Heart left ventricle (tissue), 16 donors: Measurements from ENCODE around the gene TRIM29. TPM values are rescaled to one million over a fixed set of nuclear protein-coding genes. Genes with fewer than 3 reads are reported as not detected.

Experiments
- ATAC-seq, 4 donors: fragments of 200-7000 bp; cut with Tn5 transposase; one replicate each; pipeline ENCODE4 v1.9.1; 2020 to 2022; ENCODE audit warnings: moderate library complexity in 4 of 4, mild to moderate bottlenecking in 3 of 4, moderate number of reproducible peaks in 1 of 4
- DNase-seq, 5 donors: peaks; one replicate each; pipeline ENCODE4 v3.0.0-alpha.2; 2020
- H3K27ac ChIP-seq, 12 donors: fragments of 200-600 bp; sonication (generic) in 4 of 12; one replicate each; pipeline versions ENCODE4 v1.5.0 to v1.8.0; 2016 to 2022; ENCODE audit warnings: mild to moderate bottlenecking in 2 of 12
- H3K27me3 ChIP-seq, 9 donors: fragments of 200-600 bp; sonication (generic) in 2 of 9; one replicate each; pipeline versions ENCODE4 v1.5.1 to v1.8.0; 2016 to 2022; ENCODE audit warnings: mild to moderate bottlenecking in 3 of 9
- H3K36me3 ChIP-seq, 9 donors: fragments of 200-600 bp; sonication (generic) in 2 of 9; one replicate each; pipeline versions ENCODE4 v1.5.0 to v1.8.0; 2018 to 2022; ENCODE audit warnings: mild to moderate bottlenecking in 2 of 9
- H3K4me1 ChIP-seq, 12 donors: fragments of 200-600 bp; sonication (generic) in 4 of 12; one replicate each; pipeline versions ENCODE4 v1.5.0 to v1.8.0; 2016 to 2022; ENCODE audit warnings: mild to moderate bottlenecking in 3 of 12
- H3K4me3 ChIP-seq, 12 donors: fragments of 200-600 bp; sonication (generic) in 4 of 12; one replicate each; pipeline versions ENCODE4 v1.5.0 to v1.8.0; 2017 to 2022; ENCODE audit warnings: mild to moderate bottlenecking in 9 of 12, moderate library complexity in 4 of 12
- H3K9me3 ChIP-seq, 12 donors: fragments of 200-600 bp; sonication (generic) in 4 of 12; one replicate each; pipeline versions ENCODE4 v1.5.0 to v1.8.0; 2016 to 2022; ENCODE audit warnings: mild to moderate bottlenecking in 1 of 12
- POLR2A ChIP-seq, 2 donors: fragments of 450-650 bp; IDR thresholded peaks; one replicate each; pipeline ENCODE4 v1.6.1; 2017; ENCODE audit warnings: antibody characterized with exemption in 2 of 2, mild to moderate bottlenecking in 2 of 2, moderate library complexity in 2 of 2
- WGBS, 4 donors: extraction: QIAGEN DNeasy Blood & Tissue Kit in 2 of 4; methylation state at CpG; one replicate each; pipeline versions ENCODE4 v1.1.5 to v1.1.7; 2013 to 2018; 5-methylcytosine and 5-hydroxymethylcytosine counted together
- intact Hi-C, 10 donors: fragments of 100-400 bp; cut with DNase I; formaldehyde crosslinking; loops; one replicate each; pipeline versions ENCODE4 v1.11.1 to v1.14.2; 2022
- polyA plus RNA-seq, 2 donors: library from polyadenylated mRNA; stranded (reverse); fragments of 200-250 nt; gene quantifications; one replicate each; pipeline ENCODE4 v1.2.3, GENCODE V29; 2013
- total RNA-seq, 9 donors: library from RNA; depleted of rRNA in 2 of 9; stranded (reverse); fragments of >200 nt in 2 of 9; fragmentation: NEBNext Ultra II Directional in 3 of 9; extraction: Animal tissue kit (Norgen Biotek cat#: 25700) in 3 of 9; gene quantifications; one replicate each; pipeline versions ENCODE4 v1.1.0 to v1.2.4, GENCODE V29; 2016 to 2023
- TF ChIP-seq, protein P1 (sequence below), 12 donors: fragments of 200-600 bp; sonication (generic) in 4 of 12; IDR thresholded peaks; one replicate each; pipeline versions ENCODE4 v1.5.0 to v1.8.0; 2018 to 2022; ENCODE audit warnings: antibody characterized with exemption in 12 of 12, mild to moderate bottlenecking in 5 of 12
- donor health status: ischemic (EF 13 %, LVEDD 7.1; RV severe dilation, severe dysfunction).
- donor health status: healthy with polysubstance abuse.
- donor health status: DM: no; HTN: yes; CAD: no.
- donor health status: DM: no; HTN: no; CAD: no.
- donor health status: ischemic (EF 25% LVEDD 6.9; RV normal size, moderate dysfunction).
- donor health status: ischemic (EF 25% LVEDD 5.7; RV mildly dilated, moderate dysfunction).
- donor health status: healthy.
- donor health status: DM: yes; HTN: yes; CAD: no.
- donor health status: ischemic (EF 35%, LVEDD 5.7; RV mildly dilated, moderate dysfunction).
- donor health status: nonischemic (EF 11% LVEDD 7.7; RV severe dilation, severe dysfunction).
- donor health status: DM: yes; HTN: yes; CAD: no.
- donor health status: PGD.
- donor health status: ischemic (EF 29% LVEDD 5.4; RV normal size, mild dysfunction).
- donor health status: nonischemic (EF 23%, LVEDD 6.1; RV moderate dilation, normal function).

TRIM29 gene
- total and polyA plus RNA-seq, 11 donors: 0.14 to 6.4 (median 0.56) TPM; not detected in 8

DNA sequence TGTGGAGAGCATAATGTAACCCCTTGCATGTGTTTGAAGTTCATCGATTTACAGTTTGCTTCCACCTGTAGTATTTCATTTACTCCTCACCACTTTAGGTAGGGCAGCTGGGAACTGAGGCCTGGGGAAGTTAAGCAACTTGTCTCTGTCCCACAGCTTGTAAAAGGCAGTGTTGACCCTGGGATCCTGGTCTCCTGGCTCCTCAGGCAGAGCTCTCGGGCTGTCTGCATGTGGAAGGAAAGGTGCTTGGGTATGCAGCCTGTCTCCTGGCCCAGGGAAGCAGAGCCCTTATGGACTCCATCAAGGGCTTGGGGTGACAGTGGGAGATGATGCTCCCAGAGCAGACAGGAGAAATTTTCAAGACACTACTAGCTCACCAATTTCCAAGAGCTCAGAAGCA, 49.9 kb downstream of the TRIM29 start:
- intact Hi-C loops: no loop called here
- no peaks in the 10 kb centered on the region for H3K36me3 ChIP-seq
- peaks cover 0 to 6% (median 0%) of the 10 kb centered on the region in 12 donors for H3K4me1 ChIP-seq
- TF ChIP-seq POLR2A (IDR thresholded peaks at IDR 0.05): no peak
- TF ChIP-seq, protein P1, sequence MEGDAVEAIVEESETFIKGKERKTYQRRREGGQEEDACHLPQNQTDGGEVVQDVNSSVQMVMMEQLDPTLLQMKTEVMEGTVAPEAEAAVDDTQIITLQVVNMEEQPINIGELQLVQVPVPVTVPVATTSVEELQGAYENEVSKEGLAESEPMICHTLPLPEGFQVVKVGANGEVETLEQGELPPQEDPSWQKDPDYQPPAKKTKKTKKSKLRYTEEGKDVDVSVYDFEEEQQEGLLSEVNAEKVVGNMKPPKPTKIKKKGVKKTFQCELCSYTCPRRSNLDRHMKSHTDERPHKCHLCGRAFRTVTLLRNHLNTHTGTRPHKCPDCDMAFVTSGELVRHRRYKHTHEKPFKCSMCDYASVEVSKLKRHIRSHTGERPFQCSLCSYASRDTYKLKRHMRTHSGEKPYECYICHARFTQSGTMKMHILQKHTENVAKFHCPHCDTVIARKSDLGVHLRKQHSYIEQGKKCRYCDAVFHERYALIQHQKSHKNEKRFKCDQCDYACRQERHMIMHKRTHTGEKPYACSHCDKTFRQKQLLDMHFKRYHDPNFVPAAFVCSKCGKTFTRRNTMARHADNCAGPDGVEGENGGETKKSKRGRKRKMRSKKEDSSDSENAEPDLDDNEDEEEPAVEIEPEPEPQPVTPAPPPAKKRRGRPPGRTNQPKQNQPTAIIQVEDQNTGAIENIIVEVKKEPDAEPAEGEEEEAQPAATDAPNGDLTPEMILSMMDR (IDR thresholded peaks at IDR 0.05): no peak
- no peak for DNase-seq
- H3K27ac ChIP-seq: no peak overlapping the region
- H3K27me3 ChIP-seq: no peaks in the 10 kb centered on the region
- WGBS, 4 donors: 76 to 94% (median 89%) methylated on average over 2 of the region's 2 CpGs
- no peak overlapping the region for H3K4me3 ChIP-seq
- no peak for ATAC-seq
- H3K9me3 ChIP-seq: no peaks in the 10 kb centered on the region

DNA sequence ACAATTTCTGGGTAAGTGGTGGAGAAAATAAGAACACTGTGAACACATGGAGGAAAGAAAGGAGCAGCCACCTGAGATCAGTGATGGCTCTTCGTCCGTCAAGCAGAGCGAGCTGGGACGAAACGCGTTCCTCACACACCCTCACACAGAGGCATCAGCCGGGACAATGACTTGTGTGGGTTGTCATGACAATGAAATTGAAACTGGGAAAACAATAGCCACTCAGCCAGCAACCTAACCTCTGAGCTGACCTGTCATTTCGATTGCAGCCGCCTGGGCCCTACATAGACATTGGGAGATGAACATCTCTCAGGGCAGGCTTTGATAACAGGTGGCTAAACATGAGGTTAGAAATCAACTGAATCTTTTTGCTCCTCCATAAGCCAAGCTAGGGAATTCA, 51.3 kb downstream of the TRIM29 start:
- no peaks in the 10 kb centered on the region for H3K9me3 ChIP-seq
- no peak overlapping the region for H3K4me3 ChIP-seq
- H3K36me3 ChIP-seq: no peaks in the 10 kb centered on the region
- no peak overlapping the region for H3K27ac ChIP-seq
- no peaks in the 10 kb centered on the region for H3K27me3 ChIP-seq
- 58 to 76% (median 70%) methylated on average over 9 of the region's 9 CpGs for WGBS, 4 donors
- TF ChIP-seq, protein P1 (IDR thresholded peaks at IDR 0.05): no peak
- ATAC-seq (no peak), DNase-seq (no peak)
- intact Hi-C loops: no loop called here
- H3K4me1 ChIP-seq: peaks cover 0 to 6% (median 0%) of the 10 kb centered on the region in 12 donors

DNA sequence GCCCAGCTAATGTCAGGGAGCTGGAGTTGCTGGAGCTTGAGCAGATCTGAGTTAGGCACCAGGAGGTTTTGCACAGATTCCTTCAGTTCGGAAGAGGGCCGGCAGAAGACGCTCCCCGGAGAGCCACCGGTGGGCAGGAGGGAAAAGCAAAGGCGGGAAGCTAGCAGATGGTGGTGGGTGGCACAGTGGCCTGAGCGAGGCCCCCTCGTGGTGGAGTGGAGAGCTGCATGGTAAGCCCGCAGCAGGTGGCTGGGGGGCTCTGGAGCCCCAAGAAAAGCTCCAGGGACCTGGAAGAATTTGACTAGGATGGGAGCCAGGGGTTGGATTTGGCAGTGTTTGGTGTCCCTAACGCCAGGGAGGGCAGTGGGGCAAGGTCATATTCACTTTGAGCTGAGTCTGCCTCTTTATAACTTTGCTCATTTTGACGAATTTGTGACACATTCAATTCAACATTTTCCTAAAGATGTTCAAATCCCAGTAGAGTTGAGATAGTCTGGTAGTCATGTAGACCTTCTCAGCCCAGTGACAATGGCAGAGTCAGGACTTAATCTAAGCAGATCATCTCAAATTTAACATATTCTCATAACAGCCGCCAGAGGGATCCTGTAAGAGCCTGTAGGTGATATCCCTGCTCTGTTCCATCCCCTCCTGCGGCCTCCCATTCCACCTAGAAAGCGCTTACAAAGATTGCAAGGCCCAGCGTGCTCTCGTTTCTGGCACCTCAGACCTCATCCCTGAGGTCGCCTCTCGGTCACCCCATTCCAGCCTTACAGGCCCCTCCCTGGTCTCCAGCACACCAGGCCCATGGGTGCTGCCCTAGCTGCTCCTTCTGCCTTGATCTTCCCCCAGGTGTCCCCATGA, 57.9 kb downstream of the TRIM29 start:
- DNase-seq: peak in 2 of 5 donors; percentile 42 to 68
- H3K36me3 ChIP-seq: no peaks in the 10 kb centered on the region
- peaks cover 0 to 17% (median 3%) of the 10 kb centered on the region in 9 donors for H3K27me3 ChIP-seq
- H3K4me3 ChIP-seq: no peak overlapping the region
- 43 to 65% (median 52%) methylated on average over 18 of the region's 18 CpGs for WGBS, 4 donors
- no peak overlapping the region for H3K27ac ChIP-seq
- intact Hi-C loops: loop anchor here in 1 of 10 donors (10.0 kb wide), 1 partner anchor 415 kb away; no protein-coding TSS in a partner anchor
- no peaks in the 10 kb centered on the region for H3K4me1 ChIP-seq
- no peak for TF ChIP-seq POLR2A (IDR thresholded peaks at IDR 0.05)
- TF ChIP-seq, protein P1 (IDR thresholded peaks at IDR 0.05): peak; percentile 51 to 73 (median 62)
- H3K9me3 ChIP-seq: no peaks in the 10 kb centered on the region
- peak in 3 of 4 donors; percentile 47 to 62 (median 51) for ATAC-seq

DNA sequence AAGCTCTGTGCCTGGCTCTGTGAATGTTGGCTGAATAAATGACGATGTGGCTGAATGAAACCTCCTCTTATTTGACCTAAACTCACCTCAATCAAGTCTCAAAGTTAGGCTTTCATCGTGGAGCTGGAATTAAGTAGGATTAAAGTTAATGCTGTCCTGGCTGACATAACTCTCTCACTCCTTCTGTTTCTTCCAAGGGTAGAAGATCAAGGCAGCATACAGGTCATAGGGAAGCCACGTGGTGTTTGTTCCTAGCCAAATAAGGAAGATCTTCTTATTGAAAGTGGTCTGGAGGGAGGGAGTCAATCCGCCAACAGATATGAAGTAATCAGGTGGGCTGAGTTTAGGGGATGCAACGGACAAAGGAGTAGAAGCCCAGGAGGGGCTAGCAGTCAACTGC, 59.5 kb downstream of the TRIM29 start:
- 51 to 60% (median 54%) methylated on average over 5 of the region's 5 CpGs for WGBS, 4 donors
- Histone ChIP-seq H3K27me3 (peaks cover 0 to 17% (median 3%) of the 10 kb centered on the region in 9 donors), H3K27ac (no peak overlapping the region), H3K9me3 (no peaks in the 10 kb centered on the region), H3K36me3 (no peaks in the 10 kb centered on the region), H3K4me3 (no peak overlapping the region), H3K4me1 (no peaks in the 10 kb centered on the region)
- intact Hi-C loops: loop anchor here in 1 of 10 donors (10.0 kb wide), 1 partner anchor 414 kb away; no protein-coding TSS in a partner anchor
- no peak for TF ChIP-seq POLR2A (IDR thresholded peaks at IDR 0.05)
- TF ChIP-seq, protein P1 (IDR thresholded peaks at IDR 0.05): no peak
- no peak for DNase-seq
- ATAC-seq: peak in 1 of 4 donors; percentile 30
